ENCODE results near the gene C9orf78.

The C9orf78 gene

GRCh38 chr9:129861447-129861827, 26.4 kb upstream of the C9orf78 start:
- no peak overlapping the region for H3K4me3 ChIP-seq (ENCODE audit: low read depth, low read length)
- DNase-seq (ENCODE audit: low read depth), result no peak
- TF ChIP-seq, protein P1, sequence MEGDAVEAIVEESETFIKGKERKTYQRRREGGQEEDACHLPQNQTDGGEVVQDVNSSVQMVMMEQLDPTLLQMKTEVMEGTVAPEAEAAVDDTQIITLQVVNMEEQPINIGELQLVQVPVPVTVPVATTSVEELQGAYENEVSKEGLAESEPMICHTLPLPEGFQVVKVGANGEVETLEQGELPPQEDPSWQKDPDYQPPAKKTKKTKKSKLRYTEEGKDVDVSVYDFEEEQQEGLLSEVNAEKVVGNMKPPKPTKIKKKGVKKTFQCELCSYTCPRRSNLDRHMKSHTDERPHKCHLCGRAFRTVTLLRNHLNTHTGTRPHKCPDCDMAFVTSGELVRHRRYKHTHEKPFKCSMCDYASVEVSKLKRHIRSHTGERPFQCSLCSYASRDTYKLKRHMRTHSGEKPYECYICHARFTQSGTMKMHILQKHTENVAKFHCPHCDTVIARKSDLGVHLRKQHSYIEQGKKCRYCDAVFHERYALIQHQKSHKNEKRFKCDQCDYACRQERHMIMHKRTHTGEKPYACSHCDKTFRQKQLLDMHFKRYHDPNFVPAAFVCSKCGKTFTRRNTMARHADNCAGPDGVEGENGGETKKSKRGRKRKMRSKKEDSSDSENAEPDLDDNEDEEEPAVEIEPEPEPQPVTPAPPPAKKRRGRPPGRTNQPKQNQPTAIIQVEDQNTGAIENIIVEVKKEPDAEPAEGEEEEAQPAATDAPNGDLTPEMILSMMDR (IDR thresholded peaks at IDR 0.05; ENCODE audit: low read depth, low read length, missing control alignments), result no peak
- in situ Hi-C loops (cut with HindIII; ENCODE audit: low sequenced_read_pairs), result no loop called here

DNA sequence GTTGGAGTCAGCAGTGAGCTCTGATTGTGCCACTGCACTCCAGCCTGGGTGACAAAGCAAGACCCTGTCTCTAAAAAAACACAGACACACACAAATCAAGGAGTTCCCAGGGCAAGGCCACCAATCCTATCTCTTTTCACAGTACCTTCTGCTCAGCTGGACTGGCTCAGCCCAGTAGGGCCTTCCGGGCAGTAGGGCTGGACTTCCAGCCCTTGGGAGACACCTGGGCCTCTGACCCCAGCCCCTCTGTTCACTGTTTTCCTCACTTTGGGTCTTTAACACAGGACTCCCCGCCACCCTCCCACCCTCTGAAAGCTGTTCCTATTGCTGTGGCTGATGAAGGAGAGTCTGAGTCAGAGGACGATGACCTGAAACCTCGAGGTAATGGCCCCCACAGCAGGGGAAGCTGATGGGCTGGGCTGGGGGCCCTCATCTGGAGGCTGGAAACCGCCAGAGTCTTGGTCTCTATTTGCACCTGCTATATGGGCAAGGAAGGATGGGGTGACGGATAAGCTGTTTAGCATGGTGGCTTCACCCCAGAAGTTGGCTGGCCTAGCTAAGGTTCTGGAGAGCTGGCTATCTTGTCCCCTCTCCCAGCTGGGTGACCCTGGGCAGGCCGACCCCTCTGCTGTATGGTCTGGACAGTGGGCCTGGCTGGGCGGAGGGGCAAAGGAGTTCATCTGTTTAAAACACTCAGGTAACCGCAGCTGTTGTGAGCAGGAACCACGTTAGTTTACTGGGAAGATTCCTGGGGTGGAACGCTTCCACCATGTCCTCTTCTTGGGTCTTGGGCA, 25.8 kb upstream of the C9orf78 start:
- TF ChIP-seq, protein P1 (IDR thresholded peaks at IDR 0.05; ENCODE audit: low read depth, low read length, missing control alignments), result no peak
- H3K4me3 ChIP-seq (ENCODE audit: low read depth, low read length), result no peak overlapping the region
- no peak for DNase-seq (ENCODE audit: low read depth)
- in situ Hi-C loops (cut with HindIII; ENCODE audit: low sequenced_read_pairs), result no loop called here

DNA sequence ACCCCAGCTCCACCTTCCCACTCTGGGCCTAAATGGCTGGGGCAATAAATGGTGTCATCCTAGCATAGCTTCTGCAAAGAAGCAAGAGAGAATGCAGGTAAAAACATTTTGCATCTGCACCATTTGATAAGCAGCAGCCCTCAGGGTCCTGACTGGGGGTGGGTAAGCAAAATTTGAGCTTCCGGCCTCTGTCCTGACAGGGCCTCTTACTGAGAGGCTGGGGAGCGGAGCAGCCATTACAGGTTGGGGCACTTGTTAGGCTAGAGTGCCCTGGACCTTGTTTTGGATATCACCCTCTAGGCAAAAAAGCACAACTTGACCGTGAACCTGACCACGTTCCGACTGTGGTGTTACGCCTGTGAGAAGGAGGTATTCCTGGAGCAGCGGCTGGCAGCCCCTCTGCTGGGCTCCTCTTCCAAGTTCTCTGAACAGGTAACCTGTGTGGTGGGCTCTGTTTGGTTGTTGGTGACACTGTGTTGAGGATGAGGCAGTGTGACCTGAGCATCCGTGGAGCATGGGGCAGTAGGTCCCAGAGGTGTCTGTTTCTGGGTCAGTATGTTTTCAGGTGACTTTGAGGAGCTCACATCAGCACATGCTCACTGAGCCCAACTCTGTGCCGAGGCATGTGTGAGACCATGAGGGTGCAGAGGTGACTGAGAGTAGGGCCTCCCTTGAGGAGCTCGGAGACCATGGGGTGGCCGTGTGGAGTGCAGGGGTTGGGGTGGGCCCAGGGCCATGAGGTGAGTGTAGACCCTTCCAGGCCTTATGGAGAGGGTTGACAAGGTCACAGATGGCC, 23.3 kb upstream of the C9orf78 start:
- no peak overlapping the region for H3K4me3 ChIP-seq (ENCODE audit: low read depth, low read length)
- TF ChIP-seq, protein P1 (IDR thresholded peaks at IDR 0.05; ENCODE audit: low read depth, low read length, missing control alignments), result no peak
- DNase-seq (ENCODE audit: low read depth), result no peak
- in situ Hi-C loops (cut with HindIII; ENCODE audit: low sequenced_read_pairs), result no loop called here

DNA sequence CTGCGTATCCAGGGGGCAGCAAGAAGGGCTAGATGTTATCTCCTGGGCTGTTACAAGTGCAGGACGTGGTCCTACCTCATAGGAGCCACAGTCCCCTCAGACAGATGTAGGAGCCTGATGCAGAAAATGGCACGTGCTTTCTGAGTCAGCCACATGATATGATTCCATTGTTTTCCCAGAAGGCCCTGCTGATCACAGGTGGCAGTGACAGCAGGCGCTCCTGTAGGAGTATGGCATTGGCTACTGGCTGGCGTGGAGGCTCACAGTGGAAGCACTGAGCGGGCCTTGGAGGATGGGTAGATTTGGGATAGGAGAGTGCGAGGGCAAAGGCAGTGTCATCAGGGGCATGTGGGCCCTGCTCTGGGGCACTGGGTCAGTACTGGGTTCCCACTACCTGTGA, 22.1 kb upstream of the C9orf78 start:
- TF ChIP-seq, protein P1 (IDR thresholded peaks at IDR 0.05; ENCODE audit: low read depth, low read length, missing control alignments), result no peak
- no peak for DNase-seq (ENCODE audit: low read depth)
- H3K4me3 ChIP-seq (ENCODE audit: low read depth, low read length), result no peak overlapping the region
- in situ Hi-C loops (cut with HindIII; ENCODE audit: low sequenced_read_pairs), result no loop called here

- no peak overlapping the region for H3K4me3 ChIP-seq (ENCODE audit: low read depth, low read length)
- TF ChIP-seq, protein P1 (IDR thresholded peaks at IDR 0.05; ENCODE audit: low read depth, low read length, missing control alignments), result no peak
- DNase-seq (ENCODE audit: low read depth), result no peak
- in situ Hi-C loops (cut with HindIII; ENCODE audit: low sequenced_read_pairs), result no loop called here
These were observed 19.6 kb upstream of the C9orf78 start for GRCh38 chr9:129854588-129855110.

DNA sequence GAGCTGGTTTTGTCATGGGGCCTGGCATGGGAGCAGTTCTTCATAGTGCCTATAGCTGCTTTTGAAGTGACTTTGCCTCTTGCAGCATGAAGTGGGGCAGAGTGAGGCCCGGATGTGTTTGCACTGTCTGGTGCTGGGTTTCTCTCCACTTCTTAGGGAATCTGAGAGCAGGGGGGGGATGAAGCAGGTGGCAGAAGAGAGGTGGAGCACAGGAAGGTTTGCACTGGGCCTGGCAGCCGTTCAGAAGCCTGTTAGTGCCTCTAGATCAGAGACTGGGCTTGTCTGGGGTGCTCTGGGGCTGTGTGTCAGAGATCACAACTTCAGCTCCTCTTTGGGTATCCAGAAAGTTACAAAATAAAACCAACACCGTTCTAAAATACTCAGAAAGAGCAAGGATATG, 18.5 kb upstream of the C9orf78 start:
- TF ChIP-seq, protein P1 (IDR thresholded peaks at IDR 0.05; ENCODE audit: low read depth, low read length, missing control alignments), result no peak
- no peak for DNase-seq (ENCODE audit: low read depth)
- in situ Hi-C loops (cut with HindIII; ENCODE audit: low sequenced_read_pairs), result no loop called here
- H3K4me3 ChIP-seq (ENCODE audit: low read depth, low read length), result no peak overlapping the region
